T-helper 22 cell (primary cell): ENCODE data around the gene TMEM175.

Experiments used
- DNase-seq: peaks from one replicate; pipeline ENCODE4 v3.0.0-alpha.2; 2020; ENCODE audit warnings: low read depth

TMEM175 gene

DNA sequence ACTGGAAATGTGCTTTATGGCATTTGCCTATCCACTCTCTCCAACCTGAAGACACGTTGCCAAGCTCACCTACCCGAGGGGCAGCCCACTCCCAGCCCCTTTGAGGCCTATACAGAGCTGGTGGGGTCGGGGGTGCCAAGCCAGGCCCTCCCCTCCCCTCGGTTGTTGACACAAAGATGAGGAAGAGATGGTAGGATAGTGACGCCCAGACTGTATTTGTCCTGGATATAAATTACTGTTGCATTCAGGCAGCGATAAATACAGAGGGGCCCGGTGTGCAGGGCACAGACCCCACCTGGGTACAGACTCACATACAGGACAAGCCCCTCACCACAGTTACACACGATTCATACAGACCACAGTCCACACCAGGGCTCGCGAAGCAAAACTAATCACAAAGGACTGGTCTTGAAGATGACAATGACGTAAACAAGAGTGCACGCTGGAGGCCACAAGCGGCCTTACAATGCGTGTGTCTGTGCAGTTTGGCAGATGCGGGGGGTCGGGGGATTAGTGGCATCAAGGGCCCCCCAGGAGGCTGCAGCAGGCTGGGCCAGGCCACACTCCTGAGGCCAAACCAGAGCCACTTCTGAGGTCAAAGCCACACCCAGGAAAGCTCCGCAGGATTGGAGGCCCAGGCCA, 26.6 kb downstream of the TMEM175 start:
- no peak for DNase-seq

DNA sequence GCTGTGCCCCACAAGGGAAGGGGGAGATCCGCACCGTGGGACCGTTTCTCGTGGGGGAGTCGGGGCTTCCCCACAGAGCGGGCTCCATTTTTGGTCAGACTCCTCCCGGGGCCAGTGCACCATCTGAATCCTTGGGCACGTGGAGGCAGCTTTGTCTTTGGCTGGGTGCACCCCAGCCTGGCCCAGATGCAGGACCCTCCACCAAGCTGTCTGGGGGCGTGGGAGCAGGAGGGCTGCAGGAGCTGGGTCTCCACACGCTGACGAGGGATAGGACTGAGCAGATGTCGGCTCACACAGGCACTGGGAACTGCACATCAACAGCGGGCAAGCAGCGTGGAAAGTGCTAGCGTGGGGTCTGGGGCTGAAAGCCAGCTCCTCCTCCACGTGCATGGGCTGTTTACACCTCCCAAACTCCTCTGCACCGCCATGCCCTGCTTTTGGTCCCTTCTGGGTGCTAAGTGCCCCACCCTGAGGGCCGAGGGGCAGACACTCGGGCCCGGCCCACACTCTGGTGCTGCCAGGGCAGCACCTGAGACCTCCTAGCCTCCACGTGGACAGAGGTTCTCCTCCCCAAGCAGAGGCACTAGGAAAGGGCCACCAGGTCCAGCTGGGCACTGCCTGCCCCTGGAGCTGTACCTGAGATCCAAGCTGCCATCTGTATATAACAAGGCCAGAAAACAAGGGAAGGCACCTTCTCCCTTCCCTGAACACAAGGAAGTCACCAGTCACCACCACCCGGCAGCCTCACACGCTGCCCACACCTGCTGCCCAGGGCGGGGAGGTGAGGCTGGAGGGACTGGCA, 27.3 kb downstream of the TMEM175 start:
- DNase-seq: no peak

DNA sequence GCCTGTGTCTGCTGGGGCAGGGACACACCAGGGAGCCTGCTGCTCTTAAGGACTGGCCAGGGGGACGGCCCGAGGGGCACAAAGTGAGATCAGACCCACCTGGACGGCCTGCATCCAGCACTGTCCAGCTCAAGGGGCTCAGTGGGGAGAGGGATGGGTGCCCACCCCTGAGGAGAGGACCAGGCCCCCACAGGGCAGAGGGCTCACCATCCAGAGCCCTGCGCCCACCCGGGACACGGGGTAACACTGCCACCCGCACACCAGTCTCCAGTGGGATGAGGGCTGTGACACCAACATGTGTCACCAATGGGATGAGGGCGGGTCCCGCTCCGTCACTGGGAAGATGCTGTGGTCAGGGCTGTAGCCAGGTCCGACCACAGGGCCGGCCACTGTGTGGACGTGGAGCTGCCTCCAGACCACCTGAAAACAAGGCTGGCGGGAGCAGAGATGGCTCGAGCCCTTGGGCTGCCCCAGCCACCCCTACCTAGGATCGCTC, 27.9 kb downstream of the TMEM175 start:
- DNase-seq: no peak

DNA sequence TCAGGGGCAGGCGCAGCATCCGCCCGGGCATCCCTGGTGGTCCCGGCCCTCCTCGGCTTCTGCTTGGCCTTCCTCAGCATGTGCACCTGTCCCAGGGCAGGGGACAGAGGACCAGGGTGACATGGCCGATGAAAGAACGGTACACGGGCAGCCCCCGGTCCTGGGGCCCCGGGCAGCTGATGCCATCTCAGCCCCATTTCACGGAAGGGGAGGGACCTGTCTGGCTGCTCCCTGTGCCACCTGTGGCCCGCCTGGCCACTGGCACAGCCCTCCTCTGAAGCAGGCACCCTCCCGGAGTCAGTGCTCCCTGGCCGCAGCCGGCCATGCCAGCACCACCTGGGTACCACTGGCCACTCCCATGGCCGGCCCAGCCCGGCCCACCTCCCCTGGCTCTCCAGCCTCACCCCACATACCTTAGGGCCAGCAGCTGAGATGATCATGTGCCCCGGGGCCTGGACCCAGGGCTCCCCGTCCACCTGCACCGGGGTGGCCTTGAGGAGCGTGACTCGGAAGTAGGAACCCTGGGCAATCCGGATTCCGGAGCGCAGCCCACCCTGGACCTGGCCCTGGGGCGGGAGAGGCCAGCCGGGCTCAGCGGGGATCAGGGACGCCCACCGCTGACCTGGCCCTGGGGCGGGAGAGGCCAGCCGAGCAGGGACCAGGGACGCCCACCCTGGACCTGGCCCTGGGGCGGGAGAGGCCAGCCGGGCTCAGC, 28.5 kb downstream of the TMEM175 start:
- DNase-seq: no peak

DNA sequence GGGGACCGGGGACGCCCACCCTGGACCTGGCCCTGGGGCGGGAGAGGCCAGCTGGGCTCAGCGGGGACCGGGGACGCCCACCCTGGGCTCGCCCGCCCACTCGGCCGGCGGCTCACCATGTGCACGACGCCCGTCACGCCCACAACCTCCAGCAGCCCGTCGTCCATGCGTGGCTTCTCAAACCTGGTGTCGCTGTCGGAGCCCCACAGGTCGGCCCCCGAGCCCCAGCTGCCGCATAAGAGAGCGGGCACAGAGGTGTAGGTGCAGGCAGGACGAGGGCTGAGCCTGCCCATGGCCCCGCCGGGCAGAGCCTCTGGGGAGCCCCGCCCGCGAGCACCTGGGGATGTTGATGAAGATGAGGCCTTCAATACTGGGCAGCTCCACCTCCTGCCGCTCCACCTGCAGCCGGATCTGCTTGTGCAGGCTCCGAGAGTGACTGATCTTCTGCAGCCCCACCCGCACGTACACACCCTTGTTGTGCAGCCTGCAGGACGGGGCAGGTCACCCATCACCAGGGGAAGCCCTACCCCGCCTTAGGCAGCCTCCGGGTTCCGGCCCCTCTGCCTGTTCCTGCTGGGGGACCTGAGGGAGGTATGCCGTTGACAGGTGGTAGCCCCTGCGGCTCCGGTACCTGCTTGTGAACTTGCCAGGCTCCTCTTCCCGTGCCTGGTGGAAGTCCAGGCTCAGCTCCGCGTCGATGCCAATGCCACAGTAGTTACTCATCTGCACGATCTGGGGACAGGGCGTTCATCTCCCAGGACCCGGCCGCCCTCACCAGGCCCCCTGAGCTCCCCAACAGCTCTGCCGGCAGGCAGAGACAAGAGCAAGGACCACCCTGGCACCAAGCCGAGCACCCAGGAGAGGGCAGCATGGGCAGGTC, 29.3 kb downstream of the TMEM175 start:
- DNase-seq: no peak

DNA sequence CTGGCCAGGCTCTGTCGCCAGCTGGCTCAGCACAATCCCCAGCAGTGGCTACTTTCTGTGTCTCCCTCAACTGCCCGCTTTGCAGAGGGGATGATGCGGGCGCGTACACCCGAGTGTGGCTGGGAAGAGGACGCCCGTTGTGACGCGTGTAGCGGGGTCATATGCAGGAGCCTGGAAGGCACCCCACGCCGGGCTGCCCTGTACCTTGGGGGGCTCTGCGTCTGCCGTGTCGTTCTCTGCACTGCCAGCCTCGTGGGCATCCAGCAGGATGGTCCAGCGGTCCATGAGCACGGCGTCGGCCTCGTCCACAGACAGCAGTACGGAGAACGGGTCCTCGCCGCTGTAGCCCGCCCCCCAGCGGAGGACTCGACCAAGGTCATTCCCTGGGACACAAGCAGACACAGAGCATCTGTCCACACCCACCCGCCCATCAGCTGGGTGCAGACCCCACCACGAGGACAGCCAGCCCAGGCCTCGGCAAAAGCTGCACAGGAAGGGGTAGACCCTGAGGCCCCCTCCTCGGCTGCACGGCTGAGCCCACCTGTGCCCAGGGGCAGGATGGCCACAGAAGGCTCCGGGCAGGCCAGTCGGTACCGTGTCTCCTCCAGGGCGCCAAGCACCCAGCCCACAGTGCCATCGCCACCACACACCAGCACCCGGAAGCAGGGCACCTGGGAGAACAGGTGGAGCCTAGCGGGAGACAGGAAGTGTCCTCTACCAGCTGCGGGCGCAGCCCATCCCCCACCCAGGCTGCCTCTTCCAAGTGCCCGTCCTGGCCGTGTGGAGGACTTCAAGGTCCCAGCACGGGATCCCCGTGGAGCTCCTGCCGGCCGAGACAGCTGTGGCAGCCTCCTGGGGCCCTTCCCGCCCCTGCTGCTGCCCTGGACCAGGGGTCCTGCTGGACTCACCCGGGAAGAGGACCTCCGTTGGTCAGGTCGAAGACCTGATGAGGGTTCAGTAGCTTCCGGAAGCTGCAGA, 30.3 kb downstream of the TMEM175 start:
- no peak for DNase-seq

DNA sequence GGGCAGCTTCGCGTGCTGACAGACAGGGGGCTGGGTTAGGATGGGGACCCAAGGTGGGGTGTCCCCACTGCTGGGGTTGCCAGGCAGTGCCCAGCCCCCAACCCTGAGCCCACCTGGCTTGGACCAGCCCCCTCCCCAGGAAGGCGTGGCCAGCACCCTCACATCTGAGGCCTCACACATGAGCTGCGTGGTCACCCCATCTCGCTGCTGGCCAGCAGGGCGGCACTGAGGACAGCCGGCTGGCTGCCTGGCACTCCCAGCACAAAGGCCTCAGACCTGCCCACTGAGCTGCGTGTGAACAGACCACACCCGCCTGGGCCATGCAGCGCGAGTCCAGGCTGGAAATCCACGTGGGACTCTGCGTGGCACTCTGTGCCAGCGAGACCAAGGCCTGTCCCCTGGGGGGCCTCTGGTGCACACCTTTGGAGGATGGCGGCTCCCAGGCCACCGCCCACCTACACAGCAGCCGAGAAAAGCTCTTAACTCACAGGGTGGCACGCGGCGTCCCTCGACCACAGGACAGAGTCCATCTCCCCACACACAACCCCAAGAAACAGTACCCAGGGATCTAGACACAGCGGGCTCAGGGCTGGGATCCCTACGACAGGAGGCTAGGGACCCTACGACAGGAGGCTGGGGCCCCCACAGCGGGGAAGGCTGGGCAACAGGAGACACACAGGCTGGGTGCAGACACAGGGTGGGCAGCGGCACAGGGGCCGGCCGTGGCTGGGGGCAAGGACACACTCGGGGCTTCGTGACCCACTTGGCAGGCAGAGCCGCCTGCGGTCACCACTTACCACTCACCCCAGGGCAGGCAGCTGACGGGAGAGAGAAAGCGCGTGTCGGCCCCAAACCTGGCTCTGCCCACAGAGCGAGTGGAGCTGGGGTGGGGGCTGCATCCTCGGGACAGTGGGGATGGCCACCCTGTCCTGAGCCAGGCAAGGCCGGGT, 31.3 kb downstream of the TMEM175 start:
- DNase-seq: no peak

DNA sequence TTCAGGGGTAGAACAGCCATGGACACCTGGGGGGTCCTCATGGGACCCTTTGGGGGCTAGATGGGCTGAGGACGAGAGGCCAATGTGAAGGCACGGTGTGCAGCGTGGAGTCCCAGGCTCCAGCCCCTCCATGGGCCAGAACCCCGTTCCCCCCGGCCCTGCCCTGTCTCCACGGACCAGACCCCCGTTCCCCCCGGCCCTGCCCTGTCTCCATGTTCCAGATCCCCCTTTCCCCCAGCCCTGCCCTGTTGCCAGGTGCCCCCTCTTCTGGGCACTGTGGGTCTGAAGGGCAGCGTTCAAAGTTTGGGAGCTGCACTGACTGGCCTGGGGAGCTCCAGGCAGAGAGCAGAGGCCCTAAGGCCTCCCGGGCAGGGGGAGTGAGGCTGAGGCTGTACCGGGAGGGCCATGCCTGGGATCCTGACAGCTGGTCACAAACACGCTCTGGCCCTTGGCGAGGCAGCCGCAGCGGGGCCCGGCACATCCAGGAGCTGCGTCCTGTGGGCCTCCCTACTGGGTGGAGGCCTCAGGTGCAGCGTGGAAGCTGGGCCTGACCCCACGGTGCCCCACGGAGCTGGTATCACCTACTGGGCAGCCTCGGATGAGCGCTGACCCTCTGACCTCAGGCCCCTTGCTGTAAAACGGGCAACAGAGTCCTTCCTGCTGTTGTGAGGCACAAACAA, 32.2 kb downstream of the TMEM175 start:
- no peak for DNase-seq

DNA sequence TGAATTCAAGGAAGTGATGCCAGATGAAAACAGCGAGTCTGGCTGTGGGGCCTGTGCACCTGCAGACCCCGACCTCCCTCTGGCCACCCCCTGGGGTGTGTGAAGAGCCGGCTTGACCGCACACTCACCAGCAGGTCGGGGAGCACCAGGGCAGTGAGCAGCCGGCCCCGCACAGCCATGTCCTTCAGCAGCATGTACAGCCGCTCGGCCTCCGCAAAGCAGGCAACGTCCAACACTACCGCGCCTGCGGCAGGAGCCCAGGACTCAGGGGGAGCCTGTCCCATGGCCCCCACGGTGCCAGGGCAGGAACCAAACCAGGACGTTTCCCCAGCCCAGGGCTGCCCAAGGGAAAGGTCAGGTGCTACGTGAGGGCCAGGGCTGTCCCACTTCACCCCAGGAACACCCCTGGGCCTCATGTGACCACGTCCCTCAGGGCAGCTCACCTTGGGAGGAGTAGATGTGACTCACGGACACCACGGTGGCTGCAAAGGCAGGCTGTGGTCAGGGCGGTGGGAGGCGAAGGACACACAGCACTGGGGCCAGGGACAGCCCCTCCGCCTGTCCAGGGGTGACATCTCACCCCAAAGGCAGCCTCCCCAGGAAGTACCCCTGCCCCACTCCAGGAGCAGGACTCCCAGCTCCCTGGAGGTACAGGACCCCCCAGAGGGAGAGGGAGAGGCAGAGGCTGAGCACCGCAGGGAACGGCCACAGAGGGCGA, 32.9 kb downstream of the TMEM175 start:
- no peak for DNase-seq

DNA sequence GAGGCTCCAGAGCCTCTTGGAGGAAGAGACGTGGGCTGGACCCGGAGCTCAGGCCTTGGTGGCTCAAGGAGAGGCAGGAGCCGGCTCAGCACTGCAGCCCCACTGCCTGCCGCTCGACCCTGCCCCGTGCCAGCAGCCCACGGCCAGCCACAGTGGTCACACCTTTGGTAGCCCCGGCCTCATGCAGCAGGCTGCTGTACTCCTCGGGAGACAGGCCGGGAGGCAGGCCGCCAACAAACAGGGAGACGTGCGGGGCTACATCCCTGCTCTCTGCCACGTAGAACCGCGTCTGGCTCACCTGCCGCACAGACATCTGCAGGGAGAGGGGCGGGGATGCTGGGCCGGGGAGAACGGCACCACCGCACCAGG, 33.5 kb downstream of the TMEM175 start:
- no peak for DNase-seq

DNA sequence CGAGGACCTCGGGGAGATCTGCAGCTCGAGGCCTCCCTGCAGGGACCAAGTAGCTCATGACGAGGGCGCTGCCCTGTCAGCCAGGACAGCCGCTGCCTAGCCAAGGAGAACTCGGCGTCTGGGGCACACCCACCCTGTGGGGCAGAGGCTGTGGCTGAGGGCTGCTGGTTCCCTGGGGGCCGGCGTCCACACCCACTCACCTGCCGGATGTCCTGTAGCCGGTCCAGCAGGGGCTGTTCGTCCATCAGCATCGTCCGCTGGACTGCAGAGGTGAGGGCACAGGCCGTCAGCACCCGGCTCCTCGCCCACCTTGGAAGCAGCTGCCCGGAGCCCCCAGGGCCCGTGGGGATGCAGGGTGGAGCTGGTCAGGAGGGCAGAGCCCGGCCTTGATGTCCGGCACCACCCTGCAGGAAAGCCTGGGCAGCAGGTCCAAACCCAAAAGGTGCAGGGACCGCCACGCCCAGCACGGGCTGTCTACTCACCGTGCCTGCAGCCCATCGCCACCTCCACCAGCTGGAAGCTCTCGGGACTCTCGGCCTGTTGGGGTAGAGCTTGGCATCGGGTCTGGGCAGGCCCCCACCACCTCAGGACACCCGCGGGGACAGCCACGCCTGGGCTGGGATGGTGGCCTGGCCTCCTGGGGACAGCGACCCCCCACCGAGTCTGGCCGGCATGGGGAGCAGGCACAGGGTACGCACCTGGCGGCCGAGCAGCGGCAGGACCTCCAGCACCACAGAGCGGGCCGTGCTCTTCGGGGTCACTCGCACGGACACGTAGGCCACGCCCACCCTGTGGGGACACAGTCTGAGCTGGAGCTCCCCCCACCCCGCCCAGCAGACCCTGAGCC, 34.2 kb downstream of the TMEM175 start:
- no peak for DNase-seq

DNA sequence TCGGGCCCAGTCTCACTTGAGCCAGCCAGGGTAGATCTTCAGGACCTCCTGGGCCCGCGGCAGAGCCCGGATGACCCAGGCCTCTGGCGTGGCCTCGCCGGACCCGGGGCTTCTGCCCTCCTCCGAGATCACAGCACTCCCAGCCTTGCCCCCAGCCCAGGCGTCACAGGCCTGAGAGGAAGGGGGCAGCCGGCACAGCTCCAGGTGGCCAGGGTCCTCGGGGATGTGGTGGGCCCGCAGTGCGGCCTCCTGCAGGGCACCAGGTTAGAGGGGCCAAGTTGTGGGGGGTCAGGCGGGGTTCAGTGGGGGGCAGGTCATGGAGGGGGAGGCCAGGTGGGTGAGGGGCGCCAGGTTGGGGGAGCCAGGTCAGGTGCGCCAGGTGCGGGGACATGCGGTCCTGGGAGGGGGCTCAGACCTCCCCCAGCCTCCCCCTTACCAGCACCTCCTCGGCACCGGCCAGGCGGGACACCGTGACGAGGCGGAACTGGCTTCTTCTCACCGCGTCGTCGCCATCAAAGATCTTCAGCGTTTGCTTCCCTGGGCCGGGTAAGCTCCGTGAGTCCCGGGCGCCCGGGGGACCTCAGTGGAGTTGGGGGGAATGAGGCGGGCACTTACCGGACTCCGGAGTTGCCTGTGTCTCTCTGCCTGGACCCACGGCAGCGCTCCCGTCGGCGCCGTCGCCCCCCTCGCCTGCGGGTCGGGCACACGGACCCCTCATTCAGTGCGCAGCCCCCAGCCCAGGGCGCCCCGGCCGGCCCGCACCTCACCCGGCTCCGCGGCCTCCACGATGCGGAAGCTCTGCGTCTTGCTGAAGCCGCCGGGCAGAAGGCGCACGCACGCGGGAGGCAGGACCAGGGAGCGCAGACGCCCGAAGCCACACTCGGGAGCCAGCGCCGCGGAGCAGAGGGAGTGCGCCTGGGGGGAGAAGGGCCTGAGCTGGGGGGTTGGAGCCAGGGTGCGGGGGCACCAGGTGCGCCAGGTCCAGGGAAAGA, 35.1 kb downstream of the TMEM175 start:
- no peak for DNase-seq

DNA sequence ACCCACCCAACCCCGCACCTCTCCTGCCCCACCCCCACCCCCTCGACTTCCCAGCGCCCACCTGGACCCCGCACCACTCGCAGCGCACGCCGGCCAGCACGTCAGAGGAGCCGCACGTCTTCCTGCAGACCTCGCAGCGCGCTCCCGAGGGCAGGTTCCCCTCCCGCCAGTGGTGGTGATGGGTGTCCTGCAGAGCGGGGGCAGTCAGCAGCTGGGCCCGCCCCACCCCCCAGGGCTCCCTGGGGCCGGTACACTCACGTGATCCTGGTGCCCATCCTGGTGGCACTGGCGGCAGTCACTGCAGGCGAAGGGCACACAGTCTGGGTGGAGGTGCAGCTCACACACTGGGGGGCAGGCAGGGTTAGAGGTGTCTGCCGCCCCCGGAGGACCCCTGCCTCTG, 36.0 kb downstream of the TMEM175 start:
- no peak for DNase-seq

DNA sequence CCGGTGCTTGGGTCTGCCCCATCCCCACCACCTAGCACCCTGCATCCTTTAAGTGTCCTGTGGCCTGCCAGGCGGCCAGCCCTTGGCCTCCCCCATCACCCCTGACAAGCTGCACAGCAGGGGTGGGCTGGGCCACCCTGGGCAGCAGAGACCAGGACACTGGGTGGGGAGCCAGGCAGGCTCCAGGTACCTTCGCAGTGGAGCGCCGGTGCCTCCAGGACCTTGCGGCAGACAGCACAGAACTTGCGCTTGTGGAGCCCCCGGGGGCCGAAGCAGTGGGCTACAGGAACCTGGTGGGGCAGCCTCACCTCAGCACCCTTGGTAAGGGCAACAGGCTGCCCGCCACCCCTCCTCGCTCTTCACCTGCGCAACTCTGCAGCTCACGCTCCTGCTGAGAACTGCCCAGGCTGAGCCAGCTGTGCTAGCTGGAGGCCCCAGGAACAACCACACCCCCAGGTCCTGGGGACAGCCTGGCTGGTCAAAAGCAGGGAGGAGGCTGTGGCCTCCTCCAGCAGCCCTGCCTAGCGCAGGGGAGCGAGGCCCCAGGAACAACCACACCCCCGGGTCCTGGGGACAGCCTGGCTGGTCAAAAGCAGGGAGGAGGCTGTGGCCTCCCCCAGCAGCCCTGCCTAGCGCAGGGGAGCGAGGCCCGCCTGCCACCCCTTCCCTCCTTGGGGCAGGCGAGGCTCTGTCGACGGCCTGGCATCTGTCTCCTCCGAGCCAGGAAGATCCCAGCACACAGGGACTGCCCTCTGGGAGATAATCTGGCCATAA, 36.5 kb downstream of the TMEM175 start:
- DNase-seq: no peak

DNA sequence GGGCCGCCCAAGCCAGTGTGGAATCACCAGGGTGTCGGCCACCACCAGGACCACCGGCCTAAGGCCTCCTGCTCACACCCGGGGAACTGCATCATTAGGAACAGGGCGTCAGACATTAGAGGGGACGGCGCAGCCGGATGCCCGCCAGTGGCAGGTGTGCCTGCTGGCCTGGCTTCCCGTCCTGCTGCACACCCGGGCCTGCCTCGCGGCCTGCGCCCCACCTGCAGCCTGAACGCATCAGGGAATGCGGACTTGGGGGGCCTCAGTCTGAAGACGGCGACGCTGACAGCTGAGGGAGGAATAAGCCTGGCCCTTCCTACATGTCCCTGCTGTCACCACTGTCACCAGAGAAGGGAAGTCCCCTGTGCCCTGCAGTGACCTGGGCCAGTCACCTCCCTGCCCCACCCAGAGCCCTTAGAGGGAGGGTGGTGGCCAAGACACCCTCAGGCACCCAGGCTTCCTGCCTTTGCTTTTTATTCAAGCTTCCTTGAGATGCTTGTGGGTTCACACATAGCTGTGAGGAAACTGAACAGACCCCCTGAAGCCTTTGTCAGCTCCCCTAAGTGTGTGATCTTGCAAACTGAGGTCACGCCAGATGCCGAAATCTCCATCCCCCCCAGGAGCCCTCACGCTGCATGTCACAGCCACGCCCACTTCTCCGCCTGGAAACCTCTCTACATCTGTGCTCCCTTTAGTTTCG, 37.9 kb downstream of the TMEM175 start:
- no peak for DNase-seq
